SK-N-SH (cell line): Measurements from ENCODE around the gene RNF4. TPM values are rescaled to one million over a fixed set of nuclear protein-coding genes. Genes with fewer than 3 reads are reported as not detected.

Source experiments
- CTCF ChIA-PET: fragments of 300-600, 350-600 bp; formaldehyde crosslinking; extraction: SDS; loops from one replicate; lab custom pipeline; 2021; lab: Yijun Ruan, JAX
- POLR2A ChIA-PET: fragments of 350-600 bp; sonication (Branson Sonifier 250); formaldehyde crosslinking; extraction: SDS; loops from one replicate; lab custom pipeline; 2020; ENCODE audit warnings: antibody characterized with exemption, inconsistent platforms; lab: Yijun Ruan, JAX
- DNase-seq: peaks from one replicate; pipeline ENCODE4 v3.0.0; 2012
- H2AFZ ChIP-seq: fragments of 200-600 bp; sonication (generic); 2 replicates; pipeline ENCODE4 v1.8.1; 2016; ENCODE audit warnings: antibody characterized with exemption, mild to moderate bottlenecking, low read depth
- H3F3A ChIP-seq: fragments of 200-600 bp; sonication (generic); replicated peaks from 2 replicates; pipeline ENCODE3; 2016; ENCODE audit warnings: antibody characterized with exemption, mild to moderate bottlenecking; ENCODE audit not compliant: insufficient read depth
- H3K27ac ChIP-seq, 2 experiments: fragments of 200-500 bp in 1 of 2; fragments of 200-600 bp in 1 of 2; sonication (Bioruptor generic) in 1 of 2; sonication (generic), shearing (Covaris generic) in 1 of 2; 2 replicates each; pipeline versions ENCODE4 v1.5.1 to v1.6.1; 2014 to 2016; ENCODE audit warnings: low read depth in 2 of 2, inconsistent platforms in 1 of 2, low read length in 1 of 2, mild to moderate bottlenecking in 1 of 2, mixed read lengths in 1 of 2
- H3K27me3 ChIP-seq: fragments of 200-600 bp; sonication (generic), shearing (Covaris generic); 2 replicates; pipeline ENCODE4 v1.6.1; 2016; ENCODE audit warnings: mixed run types; ENCODE audit not compliant: insufficient read depth
- H3K36me3 ChIP-seq, 2 experiments: fragments of 200-500 bp in 1 of 2; fragments of 200-600 bp in 1 of 2; sonication (Bioruptor generic) in 1 of 2; sonication (generic) in 1 of 2; replicated peaks in 1 of 2; 2 replicates each; pipeline versions ENCODE3 to v1.5.1; 2014 to 2016; ENCODE audit warnings: low read length in 1 of 2, mild to moderate bottlenecking in 1 of 2; ENCODE audit not compliant: insufficient read depth in 2 of 2, control insufficient read depth in 1 of 2
- H3K4me1 ChIP-seq, 2 experiments: fragments of 200-500 bp in 1 of 2; fragments of 200-600 bp in 1 of 2; sonication (Bioruptor generic) in 1 of 2; sonication (generic), shearing (Covaris generic) in 1 of 2; 2 replicates each; pipeline versions ENCODE4 v1.5.1 to v1.6.1; 2014 to 2016; ENCODE audit warnings: low read depth in 1 of 2, low read length in 1 of 2, mixed run types in 1 of 2; ENCODE audit not compliant: insufficient read depth in 2 of 2, control insufficient read depth in 1 of 2
- H3K4me2 ChIP-seq: fragments of 200-600 bp; sonication (generic), shearing (Covaris generic); 2 replicates; pipeline ENCODE4 v1.6.1; 2017; ENCODE audit warnings: mixed run types
- H3K4me3 ChIP-seq, 2 experiments: fragments of 200-500 bp in 1 of 2; fragments of 200-600 bp in 1 of 2; sonication (Bioruptor generic) in 1 of 2; sonication (generic), shearing (Covaris generic) in 1 of 2; 2 replicates each; pipeline versions ENCODE4 v1.5.1 to v1.8.1; 2014 to 2016; ENCODE audit warnings: low read depth in 2 of 2, inconsistent platforms in 1 of 2, low read length in 1 of 2, mild to moderate bottlenecking in 1 of 2, mixed read lengths in 1 of 2, moderate library complexity in 1 of 2
- H3K79me2 ChIP-seq: fragments of 200-600 bp; sonication (generic); 2 replicates; pipeline ENCODE4 v1.8.1; 2017; ENCODE audit warnings: mild to moderate bottlenecking; ENCODE audit not compliant: insufficient read depth
- H3K9ac ChIP-seq: fragments of 200-600 bp; sonication (generic); 2 replicates; pipeline ENCODE4 v1.6.1; 2017; ENCODE audit warnings: mixed run types
- H3K9me2 ChIP-seq: fragments of 200-600 bp; sonication (generic); 2 replicates; pipeline ENCODE4 v1.6.1; 2017; ENCODE audit warnings: mixed run types
- H3K9me3 ChIP-seq: fragments of 200-600 bp; sonication (generic); 2 replicates; pipeline ENCODE4 v1.6.1; 2017; ENCODE audit warnings: mixed run types, mild to moderate bottlenecking, moderate library complexity
- H4K20me1 ChIP-seq: fragments of 200-600 bp; sonication (generic); 2 replicates; pipeline ENCODE4 v1.6.1; 2017; ENCODE audit warnings: mild to moderate bottlenecking, mixed run types; ENCODE audit not compliant: insufficient read depth
- FOSL2 ChIP-seq: IDR thresholded peaks from 2 replicates; pipeline ENCODE4 v1.4.0; 2012; ENCODE audit warnings: low read depth, mild to moderate bottlenecking, moderate library complexity, borderline replicate concordance
- FOXJ3 ChIP-seq: sonication (generic); formaldehyde crosslinking; IDR thresholded peaks from 2 replicates; pipeline ENCODE4 v1.5.1; 2020; ENCODE audit warnings: mild to moderate bottlenecking, missing genetic modification reagents
- GATA2 ChIP-seq: sonication (generic); formaldehyde crosslinking; IDR thresholded peaks from 2 replicates; pipeline ENCODE4 v1.5.0; 2020; ENCODE audit warnings: mild to moderate bottlenecking, missing genetic modification reagents
- JUND ChIP-seq: IDR thresholded peaks from 2 replicates; pipeline ENCODE4 v1.4.0; 2012
- POLR2AphosphoS5 ChIP-seq: IDR thresholded peaks from 2 replicates; pipeline ENCODE4 v1.6.1; 2012; ENCODE audit warnings: low read depth, low read length
- RAD21 ChIP-seq: IDR thresholded peaks from 2 replicates; pipeline ENCODE4 v1.6.1; 2012; ENCODE audit warnings: mild to moderate bottlenecking, low read length
- RXRA ChIP-seq: IDR thresholded peaks from 2 replicates; pipeline ENCODE4 v1.4.0; 2012; ENCODE audit warnings: low read depth, mild to moderate bottlenecking, borderline replicate concordance
- SMC3 ChIP-seq: IDR thresholded peaks from 2 replicates; pipeline ENCODE4 v1.6.1; 2012; ENCODE audit warnings: low read depth, low read length, improper control_type of control experiment
- YY1 ChIP-seq: IDR thresholded peaks from 2 replicates; pipeline ENCODE4 v1.4.0; 2012; ENCODE audit warnings: low read depth, mild to moderate bottlenecking
- WGBS: methylation state at CpG from one replicate; pipeline ENCODE4 v1.1.6; 2017; ENCODE audit warnings: low lambda C conversion rate; 5-methylcytosine and 5-hydroxymethylcytosine counted together
- polyA plus RNA-seq, 3 experiments: library from polyadenylated mRNA; depleted of rRNA; stranded (reverse); fragments of >200 nt; gene quantifications; 2 replicates each; pipeline ENCODE4 v1.2.3, GENCODE V29; 2012
- TF ChIP-seq, protein P1 (sequence below): fragments of 150-350 bp; IDR thresholded peaks from 2 replicates; pipeline ENCODE4 v1.6.1; 2017; ENCODE audit warnings: antibody characterized with exemption, low read length, low read depth, borderline replicate concordance
- TF ChIP-seq, protein P2 (sequence below): fragments of 200-600 bp; sonication (generic); IDR thresholded peaks from 2 replicates; pipeline ENCODE4 v1.6.1; 2017; ENCODE audit warnings: antibody characterized with exemption, mild to moderate bottlenecking, moderate library complexity
- TF ChIP-seq, protein P3 (sequence below): IDR thresholded peaks from 2 replicates; pipeline ENCODE4 v1.6.1; 2012; ENCODE audit warnings: mild to moderate bottlenecking, low read depth, low read length, moderate library complexity
- TF ChIP-seq, protein P4 (sequence below): IDR thresholded peaks from 2 replicates; pipeline ENCODE4 v1.4.0; 2012; ENCODE audit warnings: low read depth

The RNF4 gene
- polyA plus RNA-seq, 1 of the 3 experiments (the other 2 are of a cell fraction): 60.7 TPM

DNA sequence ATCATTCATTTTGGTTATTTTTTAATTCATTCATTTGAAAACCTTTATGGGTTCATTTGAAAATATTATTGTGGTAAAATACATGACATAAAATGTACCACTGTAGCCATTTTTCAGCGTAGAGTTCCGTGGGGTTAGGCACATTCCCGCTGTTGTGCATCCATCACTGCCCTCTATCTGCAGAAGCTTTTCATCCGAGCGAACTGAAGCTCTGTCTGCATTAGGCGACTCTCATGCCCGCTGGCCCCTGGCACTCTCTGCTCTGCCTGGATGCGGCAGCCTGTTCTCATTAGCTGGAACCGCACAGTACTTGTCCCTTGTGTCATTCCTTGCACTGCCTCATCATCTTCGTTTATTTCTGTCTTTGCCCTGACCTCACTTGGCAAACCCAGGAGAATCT, 32.6 kb upstream of the RNF4 start (continued):
- no peak for TF ChIP-seq RXRA
- TF ChIP-seq, all 33 proteins: peak for 6

DNA sequence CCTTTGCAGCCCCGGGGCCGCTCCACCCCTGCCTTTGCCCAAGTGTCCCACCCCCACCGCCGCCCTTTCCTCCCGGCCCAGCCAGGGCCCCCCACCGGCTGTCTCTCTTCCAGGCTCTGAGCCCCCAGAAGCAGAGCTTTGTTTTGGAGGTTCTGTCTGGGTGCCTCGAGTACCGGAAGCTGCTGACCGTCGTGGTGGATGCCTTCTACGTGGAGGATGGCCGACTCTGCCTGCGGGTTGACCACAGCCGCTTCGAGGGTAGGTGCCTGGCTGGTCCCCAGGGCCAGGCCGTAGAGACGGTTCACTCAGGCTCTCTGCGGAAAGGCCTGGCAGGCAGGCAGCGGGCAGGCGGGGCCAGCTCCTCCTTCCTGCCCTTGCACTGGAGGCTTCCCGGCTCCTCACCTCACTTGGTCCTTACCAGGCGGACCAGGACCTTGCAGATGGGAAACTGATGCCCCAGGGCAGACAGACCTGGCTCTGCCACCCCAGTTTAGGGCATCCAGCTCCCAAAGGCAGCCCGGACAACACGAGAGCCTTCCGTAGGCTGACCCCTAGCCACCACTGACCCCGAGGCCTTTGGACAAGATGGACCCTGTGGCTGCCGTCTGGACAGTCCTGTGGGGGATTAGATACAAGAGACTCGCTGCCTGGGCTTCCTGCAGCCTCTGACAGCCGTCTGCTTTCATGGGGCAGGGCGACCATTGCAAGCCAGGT, 32.0 kb upstream of the RNF4 start:
- no peak for TF ChIP-seq RAD21
- TF ChIP-seq, protein P1, sequence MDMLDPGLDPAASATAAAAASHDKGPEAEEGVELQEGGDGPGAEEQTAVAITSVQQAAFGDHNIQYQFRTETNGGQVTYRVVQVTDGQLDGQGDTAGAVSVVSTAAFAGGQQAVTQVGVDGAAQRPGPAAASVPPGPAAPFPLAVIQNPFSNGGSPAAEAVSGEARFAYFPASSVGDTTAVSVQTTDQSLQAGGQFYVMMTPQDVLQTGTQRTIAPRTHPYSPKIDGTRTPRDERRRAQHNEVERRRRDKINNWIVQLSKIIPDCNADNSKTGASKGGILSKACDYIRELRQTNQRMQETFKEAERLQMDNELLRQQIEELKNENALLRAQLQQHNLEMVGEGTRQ: no peak
- no peak for TF ChIP-seq FOXJ3 (CRISPR knock-in tag)
- TF ChIP-seq, protein P2, sequence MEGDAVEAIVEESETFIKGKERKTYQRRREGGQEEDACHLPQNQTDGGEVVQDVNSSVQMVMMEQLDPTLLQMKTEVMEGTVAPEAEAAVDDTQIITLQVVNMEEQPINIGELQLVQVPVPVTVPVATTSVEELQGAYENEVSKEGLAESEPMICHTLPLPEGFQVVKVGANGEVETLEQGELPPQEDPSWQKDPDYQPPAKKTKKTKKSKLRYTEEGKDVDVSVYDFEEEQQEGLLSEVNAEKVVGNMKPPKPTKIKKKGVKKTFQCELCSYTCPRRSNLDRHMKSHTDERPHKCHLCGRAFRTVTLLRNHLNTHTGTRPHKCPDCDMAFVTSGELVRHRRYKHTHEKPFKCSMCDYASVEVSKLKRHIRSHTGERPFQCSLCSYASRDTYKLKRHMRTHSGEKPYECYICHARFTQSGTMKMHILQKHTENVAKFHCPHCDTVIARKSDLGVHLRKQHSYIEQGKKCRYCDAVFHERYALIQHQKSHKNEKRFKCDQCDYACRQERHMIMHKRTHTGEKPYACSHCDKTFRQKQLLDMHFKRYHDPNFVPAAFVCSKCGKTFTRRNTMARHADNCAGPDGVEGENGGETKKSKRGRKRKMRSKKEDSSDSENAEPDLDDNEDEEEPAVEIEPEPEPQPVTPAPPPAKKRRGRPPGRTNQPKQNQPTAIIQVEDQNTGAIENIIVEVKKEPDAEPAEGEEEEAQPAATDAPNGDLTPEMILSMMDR: no peak
- TF ChIP-seq, protein P3, sequence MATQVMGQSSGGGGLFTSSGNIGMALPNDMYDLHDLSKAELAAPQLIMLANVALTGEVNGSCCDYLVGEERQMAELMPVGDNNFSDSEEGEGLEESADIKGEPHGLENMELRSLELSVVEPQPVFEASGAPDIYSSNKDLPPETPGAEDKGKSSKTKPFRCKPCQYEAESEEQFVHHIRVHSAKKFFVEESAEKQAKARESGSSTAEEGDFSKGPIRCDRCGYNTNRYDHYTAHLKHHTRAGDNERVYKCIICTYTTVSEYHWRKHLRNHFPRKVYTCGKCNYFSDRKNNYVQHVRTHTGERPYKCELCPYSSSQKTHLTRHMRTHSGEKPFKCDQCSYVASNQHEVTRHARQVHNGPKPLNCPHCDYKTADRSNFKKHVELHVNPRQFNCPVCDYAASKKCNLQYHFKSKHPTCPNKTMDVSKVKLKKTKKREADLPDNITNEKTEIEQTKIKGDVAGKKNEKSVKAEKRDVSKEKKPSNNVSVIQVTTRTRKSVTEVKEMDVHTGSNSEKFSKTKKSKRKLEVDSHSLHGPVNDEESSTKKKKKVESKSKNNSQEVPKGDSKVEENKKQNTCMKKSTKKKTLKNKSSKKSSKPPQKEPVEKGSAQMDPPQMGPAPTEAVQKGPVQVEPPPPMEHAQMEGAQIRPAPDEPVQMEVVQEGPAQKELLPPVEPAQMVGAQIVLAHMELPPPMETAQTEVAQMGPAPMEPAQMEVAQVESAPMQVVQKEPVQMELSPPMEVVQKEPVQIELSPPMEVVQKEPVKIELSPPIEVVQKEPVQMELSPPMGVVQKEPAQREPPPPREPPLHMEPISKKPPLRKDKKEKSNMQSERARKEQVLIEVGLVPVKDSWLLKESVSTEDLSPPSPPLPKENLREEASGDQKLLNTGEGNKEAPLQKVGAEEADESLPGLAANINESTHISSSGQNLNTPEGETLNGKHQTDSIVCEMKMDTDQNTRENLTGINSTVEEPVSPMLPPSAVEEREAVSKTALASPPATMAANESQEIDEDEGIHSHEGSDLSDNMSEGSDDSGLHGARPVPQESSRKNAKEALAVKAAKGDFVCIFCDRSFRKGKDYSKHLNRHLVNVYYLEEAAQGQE: no peak
- TF ChIP-seq, protein P4, sequence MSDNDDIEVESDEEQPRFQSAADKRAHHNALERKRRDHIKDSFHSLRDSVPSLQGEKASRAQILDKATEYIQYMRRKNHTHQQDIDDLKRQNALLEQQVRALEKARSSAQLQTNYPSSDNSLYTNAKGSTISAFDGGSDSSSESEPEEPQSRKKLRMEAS: no peak
- no peak for TF ChIP-seq RXRA
- TF ChIP-seq FOSL2: no peak
- no peak for TF ChIP-seq POLR2AphosphoS5
- no peak for TF ChIP-seq GATA2 (CRISPR knock-in tag)
- TF ChIP-seq SMC3: no peak
- TF ChIP-seq JUND: no peak
- no peak for TF ChIP-seq YY1
- no peaks in the 10 kb centered on the region for H4K20me1 ChIP-seq
- no peaks in the 10 kb centered on the region for H3K9me2 ChIP-seq
- no peaks in the 10 kb centered on the region for H3K27me3 ChIP-seq
- ChIA-PET CTCF (interaction anchor here (0.7 to 3.3 kb wide), 18 partner anchors 9 to 221 kb away, joined by 3 to 19 read pairs (median 4); partner anchors contain the start of genes HAUS3 and POLN), POLR2A (interaction anchor here (1.0 kb wide), 2 partner anchors 32 to 195 kb away, joined by 4 to 5 read pairs; partner anchors contain the start of genes HAUS3, POLN and RNF4)
- no peak overlapping the region for H3K4me2 ChIP-seq
- DNase-seq: no peak
- H3K9ac ChIP-seq: no peak overlapping the region
- no peaks in the 10 kb centered on the region for H3F3A ChIP-seq
- H3K27ac ChIP-seq: no peak overlapping the region
- 91% methylated on average over 23 of the region's 30 CpGs for WGBS
- H3K36me3 ChIP-seq: no peaks in the 10 kb centered on the region
- H3K79me2 ChIP-seq: no peaks in the 10 kb centered on the region
- no peak overlapping the region for H3K4me3 ChIP-seq
- no peaks in the 10 kb centered on the region for H3K9me3 ChIP-seq
- no peak overlapping the region for H2AFZ ChIP-seq
- H3K4me1 ChIP-seq: peaks cover 6 to 11% of the 10 kb centered on the region in 2 experiments; a peak in 1 of 4 replicates
